Activated B cell treated with CpG ODN at 0.5 μM for 24 hours (primary cell): ENCODE data around the gene TMC3. TPM values are rescaled to one million over a fixed set of nuclear protein-coding genes. Genes with fewer than 3 reads are reported as not detected.

Experiments
- ATAC-seq: fragments of 200-7000 bp; cut with Tn5 transposase; one replicate; pipeline ENCODE4 v1.10.0; 2021; ENCODE audit warnings: low read depth, mild to moderate bottlenecking, moderate library complexity
- CTCF ChIA-PET: fragments of 350-600 bp; sonication (Branson Sonifier 250); formaldehyde crosslinking; loops from one replicate; lab custom pipeline; 2021; ENCODE audit warnings: antibody characterized with exemption; lab: Charles Lee
- POLR2A ChIA-PET: fragments of 350-600 bp; sonication (Branson Sonifier 250); formaldehyde crosslinking; loops from one replicate; lab custom pipeline; 2021; ENCODE audit warnings: antibody characterized with exemption; lab: Charles Lee
- DNase-seq: peaks from one replicate; pipeline ENCODE4 v3.0.0; 2022
- H3K27ac Mint-ChIP-seq: one replicate; pipeline ENCODE4 v1.8.0; 2020; ENCODE audit warnings: mixed read lengths
- H3K27me3 Mint-ChIP-seq: one replicate; pipeline ENCODE4 v1.8.0; 2021; ENCODE audit warnings: mixed read lengths
- H3K36me3 Mint-ChIP-seq: one replicate; pipeline ENCODE4 v1.8.0; 2021; ENCODE audit warnings: low read depth, mixed read lengths
- H3K4me1 Mint-ChIP-seq: one replicate; pipeline ENCODE4 v1.8.0; 2021; ENCODE audit warnings: mixed read lengths
- H3K4me3 Mint-ChIP-seq: one replicate; pipeline ENCODE4 v1.8.0; 2020; ENCODE audit warnings: mild to moderate bottlenecking, mixed read lengths
- H3K9me3 Mint-ChIP-seq: one replicate; pipeline ENCODE4 v1.8.0; 2020; ENCODE audit warnings: mixed read lengths
- intact Hi-C: fragments of 100-400 bp; cut with micrococcal nuclease; formaldehyde crosslinking; loops from one replicate; pipeline ENCODE4 v1.15.1; 2024
- total RNA-seq: library from RNA; stranded (reverse); gene quantifications from 2 replicates; pipeline ENCODE4 v1.2.3, GENCODE V29; 2022
- TF ChIP-seq, protein P1 (sequence below): fragments of 200-600 bp; IDR thresholded peaks from one replicate; pipeline ENCODE4 v1.8.0; 2022; ENCODE audit warnings: antibody characterized with exemption, mild to moderate bottlenecking

The TMC3 gene
- total RNA-seq, 1 donor from 2014 or later: not detected

DNA sequence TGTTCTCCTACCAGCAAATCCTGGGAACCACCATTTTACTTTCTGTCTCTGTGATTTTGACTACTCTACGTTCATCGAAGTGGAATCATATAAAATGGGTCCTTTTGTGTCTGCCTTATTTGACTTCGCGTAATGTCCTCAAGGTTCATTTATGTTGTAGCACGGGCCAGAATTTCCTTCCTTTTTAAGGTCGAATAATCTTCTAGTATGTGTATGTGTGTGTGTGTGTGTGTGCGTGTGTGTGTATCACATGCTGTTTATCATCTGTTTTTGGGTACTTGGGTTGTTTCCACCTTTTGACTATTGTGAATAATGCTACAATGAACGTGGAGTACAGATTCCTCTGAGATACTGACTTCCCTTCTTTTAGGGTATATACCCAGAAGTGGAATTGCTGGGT is 85.4 kb downstream of the TMC3 start:
- Mint-ChIP-seq H3K4me1 (peaks cover 96% of the 10 kb centered on the region), H3K27me3 (no peaks in the 10 kb centered on the region), H3K27ac (peak overlapping the region; percentile 96), H3K9me3 (peaks cover 3% of the 10 kb centered on the region), H3K4me3 (peak overlapping the region; percentile 5), H3K36me3 (peaks cover 9% of the 10 kb centered on the region)
- ATAC-seq (no peak), DNase-seq (no peak)
- intact Hi-C loops: loop anchor here (5.0 kb wide), 1 partner anchor 759 kb away; the partner anchor contains the start of gene MEX3B
- ChIA-PET POLR2A (interaction anchor here (14.9 kb wide), 1 partner anchor 17 kb away, joined by 631 read pairs; no protein-coding TSS in a partner anchor), CTCF (no interaction called here)
- TF ChIP-seq, protein P1, sequence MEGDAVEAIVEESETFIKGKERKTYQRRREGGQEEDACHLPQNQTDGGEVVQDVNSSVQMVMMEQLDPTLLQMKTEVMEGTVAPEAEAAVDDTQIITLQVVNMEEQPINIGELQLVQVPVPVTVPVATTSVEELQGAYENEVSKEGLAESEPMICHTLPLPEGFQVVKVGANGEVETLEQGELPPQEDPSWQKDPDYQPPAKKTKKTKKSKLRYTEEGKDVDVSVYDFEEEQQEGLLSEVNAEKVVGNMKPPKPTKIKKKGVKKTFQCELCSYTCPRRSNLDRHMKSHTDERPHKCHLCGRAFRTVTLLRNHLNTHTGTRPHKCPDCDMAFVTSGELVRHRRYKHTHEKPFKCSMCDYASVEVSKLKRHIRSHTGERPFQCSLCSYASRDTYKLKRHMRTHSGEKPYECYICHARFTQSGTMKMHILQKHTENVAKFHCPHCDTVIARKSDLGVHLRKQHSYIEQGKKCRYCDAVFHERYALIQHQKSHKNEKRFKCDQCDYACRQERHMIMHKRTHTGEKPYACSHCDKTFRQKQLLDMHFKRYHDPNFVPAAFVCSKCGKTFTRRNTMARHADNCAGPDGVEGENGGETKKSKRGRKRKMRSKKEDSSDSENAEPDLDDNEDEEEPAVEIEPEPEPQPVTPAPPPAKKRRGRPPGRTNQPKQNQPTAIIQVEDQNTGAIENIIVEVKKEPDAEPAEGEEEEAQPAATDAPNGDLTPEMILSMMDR: no peak

DNA sequence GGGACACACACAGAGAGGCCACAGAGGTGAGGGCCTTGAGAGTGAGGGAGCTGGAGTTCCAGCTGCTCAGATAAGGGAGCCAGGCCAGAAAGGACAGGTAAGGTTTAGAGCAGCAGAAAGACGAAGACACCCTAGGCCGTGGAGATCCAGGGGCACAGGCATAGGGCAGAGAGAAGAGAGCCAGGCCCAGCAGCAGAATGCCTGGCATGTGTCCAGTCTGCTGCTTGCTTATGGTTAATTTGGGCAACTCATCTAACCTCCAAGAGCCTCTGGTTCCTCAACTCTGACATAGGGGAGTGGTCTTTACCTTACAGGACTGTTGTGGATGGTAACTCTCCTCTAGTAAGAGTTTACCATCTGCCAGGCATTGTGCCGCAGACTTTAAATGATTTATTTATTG is 86.0 kb downstream of the TMC3 start:
- CTCF ChIA-PET: interaction anchor here (2.2 to 2.4 kb wide), 2 partner anchors 13 to 22 kb away, joined by 12 to 35 read pairs; no protein-coding TSS in a partner anchor
- Mint-ChIP-seq H3K27ac (peak overlapping the region; percentile 96), H3K4me3 (peak overlapping the region; percentile 52), H3K36me3 (peaks cover 7% of the 10 kb centered on the region), H3K9me3 (peaks cover 3% of the 10 kb centered on the region), H3K27me3 (no peaks in the 10 kb centered on the region), H3K4me1 (peaks cover 90% of the 10 kb centered on the region)
- intact Hi-C loops: loop anchor here (5.0 kb wide), 1 partner anchor 759 kb away; the partner anchor contains the start of gene MEX3B
- TF ChIP-seq, protein P1: no peak
- POLR2A ChIA-PET: interaction anchor here (2.6 to 3.0 kb wide), 3 partner anchors 13 to 23 kb away, joined by 9 to 92 read pairs (median 14); no protein-coding TSS in a partner anchor
- no peak for DNase-seq
- ATAC-seq: no peak

DNA sequence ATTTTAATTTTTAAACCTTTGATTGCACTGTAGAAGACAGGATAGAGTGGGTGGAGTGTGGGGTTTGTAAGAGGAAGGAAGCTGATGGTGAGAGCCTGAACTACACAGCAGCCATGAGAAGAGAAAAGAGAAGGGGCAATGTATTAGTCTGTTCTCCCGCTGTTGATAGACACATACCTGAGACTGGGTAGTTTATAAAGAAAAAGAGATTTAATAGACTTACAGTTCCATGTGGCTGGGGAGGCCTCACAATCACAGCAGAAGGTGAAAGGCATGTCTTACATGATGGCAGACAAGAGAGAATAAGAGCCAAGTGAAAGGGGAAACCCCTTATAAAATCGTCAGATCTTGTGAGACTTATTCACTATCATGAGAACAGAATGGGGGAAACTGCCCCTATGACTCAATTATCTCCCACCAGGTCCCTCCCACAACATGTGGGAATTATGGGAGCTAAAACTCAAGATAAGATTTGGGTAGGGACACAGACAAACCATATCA is 87.3 kb downstream of the TMC3 start:
- peaks cover 3% of the 10 kb centered on the region for H3K36me3 Mint-ChIP-seq
- no peaks in the 10 kb centered on the region for H3K27me3 Mint-ChIP-seq
- ATAC-seq (peak; percentile 80), DNase-seq (no peak)
- H3K4me1 Mint-ChIP-seq: peaks cover 76% of the 10 kb centered on the region
- CTCF ChIA-PET: interaction anchor here (0.7 to 2.4 kb wide), 7 partner anchors 10 to 115 kb away, joined by 3 to 35 read pairs (median 6); no protein-coding TSS in a partner anchor
- H3K9me3 Mint-ChIP-seq: peaks cover 3% of the 10 kb centered on the region
- peak overlapping the region; percentile 80 for H3K4me3 Mint-ChIP-seq
- POLR2A ChIA-PET: interaction anchor here (1.0 to 3.0 kb wide), 9 partner anchors 9 to 48 kb away, joined by 3 to 92 read pairs (median 6); partner anchors contain the start of gene STARD5
- intact Hi-C loops: loop anchor here (1.0 to 5.0 kb wide), 5 partner anchors 10 to 761 kb away; partner anchors contain the start of genes MEX3B and STARD5
- peak overlapping the region; percentile 96 for H3K27ac Mint-ChIP-seq
- TF ChIP-seq, protein P1: no peak

DNA sequence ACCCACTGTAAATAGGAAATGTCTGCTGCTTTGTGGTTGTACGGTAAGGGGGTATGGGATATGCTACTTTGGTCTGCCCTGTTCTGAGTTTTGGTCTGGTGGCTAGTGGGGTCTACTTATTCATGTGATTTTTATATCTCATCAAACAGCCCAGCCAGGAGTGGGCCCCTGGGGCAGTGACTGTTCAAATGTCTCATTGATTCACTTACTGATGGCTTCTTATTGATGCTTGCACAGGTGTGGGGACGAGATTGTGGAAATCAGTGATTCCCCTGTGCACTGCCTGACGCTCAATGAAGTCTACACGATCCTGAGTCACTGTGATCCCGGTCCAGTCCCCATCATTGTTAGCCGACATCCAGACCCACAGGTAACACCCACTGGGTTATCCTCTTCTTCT is 88.6 kb downstream of the TMC3 start:
- Mint-ChIP-seq H3K4me3 (peak overlapping the region; percentile 80), H3K27ac (peak overlapping the region; percentile 96), H3K36me3 (peaks cover 3% of the 10 kb centered on the region), H3K9me3 (peaks cover 3% of the 10 kb centered on the region), H3K4me1 (peaks cover 65% of the 10 kb centered on the region), H3K27me3 (no peaks in the 10 kb centered on the region)
- intact Hi-C loops: loop anchor here (5.0 kb wide), 1 partner anchor 762 kb away; the partner anchor contains the start of gene MEX3B
- DNase-seq (no peak), ATAC-seq (no peak)
- POLR2A ChIA-PET: interaction anchor here (1.9 to 3.0 kb wide), 4 partner anchors 16 to 40 kb away, joined by 5 to 92 read pairs (median 12); no protein-coding TSS in a partner anchor
- CTCF ChIA-PET: interaction anchor here (1.4 to 2.4 kb wide), 3 partner anchors 10 to 51 kb away, joined by 3 to 35 read pairs (median 6); no protein-coding TSS in a partner anchor
- TF ChIP-seq, protein P1: no peak
